ENCODE data around the gene ETFB. TPM values are rescaled to one million over a fixed set of nuclear protein-coding genes. Genes with fewer than 3 reads are reported as not detected.

Gene ETFB
- total and polyA plus RNA-seq, 9 of the 15 experiments (the other 6 are each of a cell fraction or from before 2014, with no cell fraction given), result 18.1 to 143 (median 96.1) TPM

- TF ChIP-seq ZNF146 (CRISPR knock-in tag; IDR thresholded peaks at IDR 0.05; ENCODE audit: unreplicated experiment), result no peak
- no peak for TF ChIP-seq CUX1 (CRISPR knock-in tag; IDR thresholded peaks at IDR 0.05)
- no peak for TF ChIP-seq ZHX1 (conservative IDR thresholded peaks at IDR 0.05; ENCODE audit: low read length)
- TF ChIP-seq ZNF384 (IDR thresholded peaks at IDR 0.05; ENCODE audit: low read depth, low read length), result peak; percentile 43; the same call in 1 of the 2 replicates
- TF ChIP-seq PTBP1 (IDR thresholded peaks at IDR 0.05; ENCODE audit: low read depth, low read length), result no peak
These were observed 41.4 kb upstream of the ETFB start (continued) for GRCh38 chr19:51407511-51408131.

Measured in K562 (cell line).